DOHH2 (cell line): Measurements from ENCODE around the gene CLEC2A.

Source experiments
- CTCF ChIP-seq: fragments of 200-600 bp; sonication (generic); IDR thresholded peaks from one replicate; pipeline ENCODE4 v1.5.1; 2014; ENCODE audit warnings: antibody characterized with exemption, mild to moderate bottlenecking, low read depth, low read length; ENCODE audit not compliant: poor library complexity, severe bottlenecking
- EZH2phosphoT487 ChIP-seq: fragments of 200-600 bp; sonication (generic); IDR thresholded peaks from 2 replicates; pipeline ENCODE4 v1.6.1; 2017; ENCODE audit warnings: borderline replicate concordance, mild to moderate bottlenecking, antibody characterized with exemption, low read length, moderate library complexity, mixed read lengths

- no peak for TF ChIP-seq EZH2phosphoT487
- no peak for TF ChIP-seq CTCF
These were observed 51.6 kb downstream of the CLEC2A start for GRCh38 chr12:9880532-9881078.
